Measurements from ENCODE around the gene LCTL.

GRCh38 chr15:66565141-66565641 is 607 bp downstream of the LCTL start:
- TF ChIP-seq CBX8 (IDR thresholded peaks at IDR 0.05; ENCODE audit: borderline replicate concordance, low read depth, low read length), result no peak
- TF ChIP-seq CTCF (IDR thresholded peaks at IDR 0.05; ENCODE audit: control extremely low read depth in 1 of 3, insufficient read depth in 1 of 3, low read depth in 1 of 3, low read length in 3 of 3), result no peak

Measured in H1 (cell line).